K562 (cell line): Measurements from ENCODE around the gene DAG1. TPM values are rescaled to one million over a fixed set of nuclear protein-coding genes. Genes with fewer than 3 reads are reported as not detected.

Source experiments
- CREM ChIP-seq: IDR thresholded peaks from 2 replicates; pipeline ENCODE4 v1.6.1; 2014; ENCODE audit warnings: antibody characterized with exemption, low read depth
- EGR1 ChIP-seq: fragments of 450-650 bp; conservative IDR thresholded peaks from 2 replicates; pipeline ENCODE4 v1.6.1; 2017; ENCODE audit warnings: mild to moderate bottlenecking
- ETV6 ChIP-seq, 3 experiments: fragments of 150-350 bp in 1 of 3; sonication (generic) in 1 of 3; formaldehyde crosslinking in 1 of 3; IDR thresholded peaks; 2 replicates each; pipeline versions ENCODE4 v1.6.1 to v1.8.0; 2014 to 2022; ENCODE audit warnings: borderline replicate concordance in 2 of 3, low read depth in 2 of 3, antibody characterized with exemption in 1 of 3, low read length in 1 of 3, mild to moderate bottlenecking in 1 of 3, missing genetic modification reagents in 1 of 3
- MCM3 ChIP-seq: fragments of 450-650 bp; IDR thresholded peaks from 2 replicates; pipeline ENCODE4 v1.6.1; 2016
- NR3C1 ChIP-seq: sonication (generic); formaldehyde crosslinking; IDR thresholded peaks from 2 replicates; pipeline ENCODE4 v1.8.1; 2022; ENCODE audit warnings: missing genetic modification reagents
- POLR2A ChIP-seq: fragments of 450-650 bp; conservative IDR thresholded peaks from 2 replicates; pipeline ENCODE4 v1.6.1; 2016
- TCF7 ChIP-seq: sonication (generic); IDR thresholded peaks from 2 replicates; pipeline ENCODE4 v1.6.1; 2016; ENCODE audit warnings: antibody characterized with exemption, borderline replicate concordance
- ZC3H4 ChIP-seq: sonication (generic); formaldehyde crosslinking; IDR thresholded peaks from 2 replicates; pipeline ENCODE4 v1.9.0; 2021; ENCODE audit warnings: missing genetic modification reagents, borderline replicate concordance
- ZKSCAN1 ChIP-seq: fragments of 150-350 bp; IDR thresholded peaks from 2 replicates; pipeline ENCODE4 v1.6.1; 2016; ENCODE audit warnings: low read depth, low read length
- polyA plus RNA-seq, 8 experiments: library from polyadenylated mRNA; depleted of rRNA in 4 of 8; stranded (reverse) in 5 of 8; unstranded in 3 of 8; fragments of >200 nt; fragmentation: Nextera tagmentation in 2 of 8; fragmentation: Illumina TruSeq in 1 of 8; extraction: Ambion mirVana in 2 of 8; extraction: Trizol in 1 of 8; gene quantifications; 2 replicates each; pipeline versions ENCODE4 v1.2.1 to v1.2.3, GENCODE V29; 2011 to 2014; ENCODE audit warnings: inconsistent platforms in 1 of 8, missing spikeins in 1 of 8
- total RNA-seq, 7 experiments: library from RNA; depleted of rRNA in 6 of 7; stranded (reverse); fragments of >200 nt in 6 of 7; fragmentation: Illumina TruSeq in 2 of 7; extraction: Trizol in 2 of 7; gene quantifications; 2 replicates each; pipeline versions ENCODE4 v1.2.1 to v1.2.3, GENCODE V29; 2011 to 2021; ENCODE audit warnings: low replicate concordance in 1 of 7
- TF ChIP-seq, protein P1 (sequence below): fragments of 450-650 bp; IDR thresholded peaks from 2 replicates; pipeline ENCODE4 v1.6.1; 2016; ENCODE audit warnings: mild to moderate bottlenecking, moderate library complexity
- TF ChIP-seq, protein P2 (sequence below): sonication (generic); formaldehyde crosslinking; IDR thresholded peaks from 2 replicates; pipeline ENCODE4 v1.9.0; 2022; ENCODE audit warnings: mild to moderate bottlenecking, missing genetic modification reagents
- TF ChIP-seq, protein P3 (sequence below): fragments of 250-450 bp; sonication (Bioruptor Pico); IDR thresholded peaks from 2 replicates; pipeline ENCODE4 v1.8.0; 2022; ENCODE audit warnings: moderate library complexity, mild to moderate bottlenecking, inconsistent platforms
- TF ChIP-seq, protein P4 (sequence below): fragments of 250-450 bp; sonication (Bioruptor Pico); IDR thresholded peaks from 2 replicates; pipeline ENCODE4 v1.8.0; 2021; ENCODE audit warnings: borderline replicate concordance, mild to moderate bottlenecking, moderate library complexity; ENCODE audit not compliant: poor library complexity, severe bottlenecking

The DAG1 gene
- total and polyA plus RNA-seq, 9 of the 15 experiments (the other 6 are each of a cell fraction or from before 2014, with no cell fraction given), result 0.29 to 19.6 (median 8.2) TPM

DNA sequence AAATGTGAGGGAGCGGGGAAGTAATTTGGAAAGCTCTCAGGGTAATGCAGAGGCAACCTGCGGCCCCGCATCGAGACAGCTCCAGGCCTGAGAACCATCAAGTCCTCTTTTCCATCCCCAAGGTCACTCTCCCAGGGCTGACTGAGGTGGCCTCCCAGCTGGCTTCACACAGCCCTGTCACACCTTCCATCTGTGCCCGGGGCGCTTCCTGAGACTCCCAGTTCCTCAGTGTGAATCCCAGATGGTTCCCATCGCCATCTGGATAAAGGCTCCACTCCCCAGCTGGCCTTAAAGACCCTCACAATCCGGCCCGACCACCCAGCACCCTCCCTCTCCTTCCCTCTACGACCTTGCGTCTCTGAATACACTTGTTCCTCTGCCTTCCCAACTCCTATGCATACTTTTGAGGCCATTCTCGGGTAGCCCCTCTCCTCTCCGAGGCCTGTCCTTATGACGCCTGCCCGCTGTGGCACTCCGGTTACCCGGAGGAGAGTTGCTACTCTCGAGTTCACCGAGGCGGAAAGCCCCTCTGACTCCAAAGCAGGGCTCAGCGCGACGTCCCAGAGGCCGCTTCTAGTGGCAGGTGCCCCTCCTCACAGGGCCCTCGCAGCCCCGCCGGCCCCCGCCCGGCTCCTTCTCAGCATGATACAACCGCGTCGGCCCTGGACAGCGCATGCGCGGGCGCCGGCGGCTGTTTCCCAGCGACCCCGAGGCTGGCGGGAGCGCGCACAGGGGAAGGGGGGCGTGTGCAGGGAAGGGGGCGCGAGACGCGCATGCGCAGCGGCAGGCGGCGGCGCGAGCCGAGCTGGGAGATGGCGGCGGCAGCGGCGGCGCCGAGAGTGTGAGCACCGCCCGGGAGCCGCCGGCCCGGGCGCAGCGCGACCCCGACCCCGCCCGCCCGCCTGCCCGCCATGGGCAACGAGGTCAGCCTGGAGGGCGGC, 83.9 kb downstream of the DAG1 start, which contains the start of gene BSN (continued):
- TF ChIP-seq CREM, result 0 out of 2 replicates have a peak, but pooled peaks have one; percentile 2
- TF ChIP-seq POLR2A, result peak; percentile 55; the same call in 1 of the 2 replicates
- no peak for TF ChIP-seq NR3C1 (CRISPR knock-in tag)
- TF ChIP-seq, protein P1, sequence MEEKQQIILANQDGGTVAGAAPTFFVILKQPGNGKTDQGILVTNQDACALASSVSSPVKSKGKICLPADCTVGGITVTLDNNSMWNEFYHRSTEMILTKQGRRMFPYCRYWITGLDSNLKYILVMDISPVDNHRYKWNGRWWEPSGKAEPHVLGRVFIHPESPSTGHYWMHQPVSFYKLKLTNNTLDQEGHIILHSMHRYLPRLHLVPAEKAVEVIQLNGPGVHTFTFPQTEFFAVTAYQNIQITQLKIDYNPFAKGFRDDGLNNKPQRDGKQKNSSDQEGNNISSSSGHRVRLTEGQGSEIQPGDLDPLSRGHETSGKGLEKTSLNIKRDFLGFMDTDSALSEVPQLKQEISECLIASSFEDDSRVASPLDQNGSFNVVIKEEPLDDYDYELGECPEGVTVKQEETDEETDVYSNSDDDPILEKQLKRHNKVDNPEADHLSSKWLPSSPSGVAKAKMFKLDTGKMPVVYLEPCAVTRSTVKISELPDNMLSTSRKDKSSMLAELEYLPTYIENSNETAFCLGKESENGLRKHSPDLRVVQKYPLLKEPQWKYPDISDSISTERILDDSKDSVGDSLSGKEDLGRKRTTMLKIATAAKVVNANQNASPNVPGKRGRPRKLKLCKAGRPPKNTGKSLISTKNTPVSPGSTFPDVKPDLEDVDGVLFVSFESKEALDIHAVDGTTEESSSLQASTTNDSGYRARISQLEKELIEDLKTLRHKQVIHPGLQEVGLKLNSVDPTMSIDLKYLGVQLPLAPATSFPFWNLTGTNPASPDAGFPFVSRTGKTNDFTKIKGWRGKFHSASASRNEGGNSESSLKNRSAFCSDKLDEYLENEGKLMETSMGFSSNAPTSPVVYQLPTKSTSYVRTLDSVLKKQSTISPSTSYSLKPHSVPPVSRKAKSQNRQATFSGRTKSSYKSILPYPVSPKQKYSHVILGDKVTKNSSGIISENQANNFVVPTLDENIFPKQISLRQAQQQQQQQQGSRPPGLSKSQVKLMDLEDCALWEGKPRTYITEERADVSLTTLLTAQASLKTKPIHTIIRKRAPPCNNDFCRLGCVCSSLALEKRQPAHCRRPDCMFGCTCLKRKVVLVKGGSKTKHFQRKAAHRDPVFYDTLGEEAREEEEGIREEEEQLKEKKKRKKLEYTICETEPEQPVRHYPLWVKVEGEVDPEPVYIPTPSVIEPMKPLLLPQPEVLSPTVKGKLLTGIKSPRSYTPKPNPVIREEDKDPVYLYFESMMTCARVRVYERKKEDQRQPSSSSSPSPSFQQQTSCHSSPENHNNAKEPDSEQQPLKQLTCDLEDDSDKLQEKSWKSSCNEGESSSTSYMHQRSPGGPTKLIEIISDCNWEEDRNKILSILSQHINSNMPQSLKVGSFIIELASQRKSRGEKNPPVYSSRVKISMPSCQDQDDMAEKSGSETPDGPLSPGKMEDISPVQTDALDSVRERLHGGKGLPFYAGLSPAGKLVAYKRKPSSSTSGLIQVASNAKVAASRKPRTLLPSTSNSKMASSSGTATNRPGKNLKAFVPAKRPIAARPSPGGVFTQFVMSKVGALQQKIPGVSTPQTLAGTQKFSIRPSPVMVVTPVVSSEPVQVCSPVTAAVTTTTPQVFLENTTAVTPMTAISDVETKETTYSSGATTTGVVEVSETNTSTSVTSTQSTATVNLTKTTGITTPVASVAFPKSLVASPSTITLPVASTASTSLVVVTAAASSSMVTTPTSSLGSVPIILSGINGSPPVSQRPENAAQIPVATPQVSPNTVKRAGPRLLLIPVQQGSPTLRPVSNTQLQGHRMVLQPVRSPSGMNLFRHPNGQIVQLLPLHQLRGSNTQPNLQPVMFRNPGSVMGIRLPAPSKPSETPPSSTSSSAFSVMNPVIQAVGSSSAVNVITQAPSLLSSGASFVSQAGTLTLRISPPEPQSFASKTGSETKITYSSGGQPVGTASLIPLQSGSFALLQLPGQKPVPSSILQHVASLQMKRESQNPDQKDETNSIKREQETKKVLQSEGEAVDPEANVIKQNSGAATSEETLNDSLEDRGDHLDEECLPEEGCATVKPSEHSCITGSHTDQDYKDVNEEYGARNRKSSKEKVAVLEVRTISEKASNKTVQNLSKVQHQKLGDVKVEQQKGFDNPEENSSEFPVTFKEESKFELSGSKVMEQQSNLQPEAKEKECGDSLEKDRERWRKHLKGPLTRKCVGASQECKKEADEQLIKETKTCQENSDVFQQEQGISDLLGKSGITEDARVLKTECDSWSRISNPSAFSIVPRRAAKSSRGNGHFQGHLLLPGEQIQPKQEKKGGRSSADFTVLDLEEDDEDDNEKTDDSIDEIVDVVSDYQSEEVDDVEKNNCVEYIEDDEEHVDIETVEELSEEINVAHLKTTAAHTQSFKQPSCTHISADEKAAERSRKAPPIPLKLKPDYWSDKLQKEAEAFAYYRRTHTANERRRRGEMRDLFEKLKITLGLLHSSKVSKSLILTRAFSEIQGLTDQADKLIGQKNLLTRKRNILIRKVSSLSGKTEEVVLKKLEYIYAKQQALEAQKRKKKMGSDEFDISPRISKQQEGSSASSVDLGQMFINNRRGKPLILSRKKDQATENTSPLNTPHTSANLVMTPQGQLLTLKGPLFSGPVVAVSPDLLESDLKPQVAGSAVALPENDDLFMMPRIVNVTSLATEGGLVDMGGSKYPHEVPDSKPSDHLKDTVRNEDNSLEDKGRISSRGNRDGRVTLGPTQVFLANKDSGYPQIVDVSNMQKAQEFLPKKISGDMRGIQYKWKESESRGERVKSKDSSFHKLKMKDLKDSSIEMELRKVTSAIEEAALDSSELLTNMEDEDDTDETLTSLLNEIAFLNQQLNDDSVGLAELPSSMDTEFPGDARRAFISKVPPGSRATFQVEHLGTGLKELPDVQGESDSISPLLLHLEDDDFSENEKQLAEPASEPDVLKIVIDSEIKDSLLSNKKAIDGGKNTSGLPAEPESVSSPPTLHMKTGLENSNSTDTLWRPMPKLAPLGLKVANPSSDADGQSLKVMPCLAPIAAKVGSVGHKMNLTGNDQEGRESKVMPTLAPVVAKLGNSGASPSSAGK, result peak; percentile 58
- TF ChIP-seq ZKSCAN1, result no peak
- no peak for TF ChIP-seq ETV6 (IDR thresholded peaks at IDR 0.05; ENCODE audit: borderline replicate concordance in 1 of 2, low read depth in 2 of 2, low read length in 1 of 2)
- no peak for TF ChIP-seq ETV6 (CRISPR knock-in tag; IDR thresholded peaks at IDR 0.05; ENCODE audit: borderline replicate concordance)
- TF ChIP-seq, protein P2, sequence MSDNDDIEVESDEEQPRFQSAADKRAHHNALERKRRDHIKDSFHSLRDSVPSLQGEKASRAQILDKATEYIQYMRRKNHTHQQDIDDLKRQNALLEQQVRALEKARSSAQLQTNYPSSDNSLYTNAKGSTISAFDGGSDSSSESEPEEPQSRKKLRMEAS (CRISPR knock-in tag), result no peak
- TF ChIP-seq TCF7, result no peak
- peak; percentile 26; the same call in 1 of the 2 replicates for TF ChIP-seq EGR1
- no peak for TF ChIP-seq ZC3H4 (CRISPR knock-in tag)
- TF ChIP-seq, protein P3, sequence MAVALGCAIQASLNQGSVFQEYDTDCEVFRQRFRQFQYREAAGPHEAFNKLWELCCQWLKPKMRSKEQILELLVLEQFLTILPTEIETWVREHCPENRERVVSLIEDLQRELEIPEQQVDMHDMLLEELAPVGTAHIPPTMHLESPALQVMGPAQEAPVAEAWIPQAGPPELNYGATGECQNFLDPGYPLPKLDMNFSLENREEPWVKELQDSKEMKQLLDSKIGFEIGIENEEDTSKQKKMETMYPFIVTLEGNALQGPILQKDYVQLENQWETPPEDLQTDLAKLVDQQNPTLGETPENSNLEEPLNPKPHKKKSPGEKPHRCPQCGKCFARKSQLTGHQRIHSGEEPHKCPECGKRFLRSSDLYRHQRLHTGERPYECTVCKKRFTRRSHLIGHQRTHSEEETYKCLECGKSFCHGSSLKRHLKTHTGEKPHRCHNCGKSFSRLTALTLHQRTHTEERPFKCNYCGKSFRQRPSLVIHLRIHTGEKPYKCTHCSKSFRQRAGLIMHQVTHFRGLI (CRISPR knock-in tag), result no peak
- TF ChIP-seq, protein P4, sequence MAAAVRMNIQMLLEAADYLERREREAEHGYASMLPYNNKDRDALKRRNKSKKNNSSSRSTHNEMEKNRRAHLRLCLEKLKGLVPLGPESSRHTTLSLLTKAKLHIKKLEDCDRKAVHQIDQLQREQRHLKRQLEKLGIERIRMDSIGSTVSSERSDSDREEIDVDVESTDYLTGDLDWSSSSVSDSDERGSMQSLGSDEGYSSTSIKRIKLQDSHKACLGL, result no peak
- TF ChIP-seq MCM3, result no peak
